Central memory CD4-positive, alpha-beta T cell (primary cell): Measurements from ENCODE around the gene TXNDC16.
"Not testable (repeated sequence)": the region's sequence is repeated elsewhere in the genome, so short reads cannot be mapped to it uniquely, and the experiment has no call there.

Experiments
- DNase-seq: peaks from one replicate; pipeline ENCODE4 v3.0.0; 2022

Gene TXNDC16

DNA sequence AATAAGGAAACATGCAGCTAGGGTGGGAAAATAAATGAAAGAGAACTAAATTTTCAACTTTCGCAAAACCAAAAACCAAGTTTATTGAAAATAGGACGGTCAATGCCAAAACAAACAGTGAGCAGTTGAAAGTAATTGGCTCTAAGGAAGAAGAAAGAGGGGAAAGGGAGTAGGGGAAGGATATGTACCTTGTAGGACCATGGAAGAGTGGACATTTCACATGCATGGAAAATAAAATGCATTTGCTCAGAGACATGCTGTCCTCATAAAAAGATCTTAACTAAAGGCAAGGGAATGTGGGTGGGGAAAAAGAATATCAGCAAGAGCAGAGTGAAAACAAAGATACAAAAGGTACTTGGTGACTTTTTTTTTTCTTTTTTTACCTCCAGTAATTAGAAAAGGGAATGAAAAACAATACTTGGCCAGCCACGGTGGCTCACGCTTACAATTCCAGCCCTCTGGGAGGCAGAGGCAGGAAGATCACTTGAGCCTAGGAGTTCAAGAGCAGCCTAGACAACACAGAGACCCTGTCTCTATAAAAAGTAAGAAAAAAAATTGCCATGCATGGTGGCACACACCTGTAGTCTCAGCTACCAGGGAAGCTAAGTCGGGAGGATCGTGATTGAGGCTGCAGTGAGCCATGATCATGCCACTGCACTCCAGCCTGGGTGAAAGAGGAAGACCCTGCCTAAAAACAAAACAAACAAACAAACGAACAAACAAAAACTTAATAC is 6.6 kb downstream of the TXNDC16 start:
- DNase-seq: no peak

DNA sequence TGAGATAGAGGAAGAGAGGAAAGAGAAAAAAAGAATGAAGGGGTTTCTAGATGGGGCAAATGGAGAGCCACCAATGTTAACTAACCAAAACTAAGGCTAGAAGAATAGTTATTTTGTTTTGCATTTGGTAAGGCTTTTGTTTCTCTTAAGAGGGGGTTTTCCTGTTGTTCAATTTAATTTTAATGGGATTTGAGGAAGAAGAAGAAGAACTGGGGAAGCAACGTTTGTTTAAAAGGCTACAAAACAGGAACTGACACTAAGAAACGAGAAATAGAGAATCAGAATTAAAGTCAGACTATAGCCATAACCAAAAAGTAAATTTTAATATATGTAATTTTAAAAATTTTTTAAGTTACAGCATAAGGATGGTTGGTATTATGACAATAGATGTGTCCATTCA is 13.7 kb downstream of the TXNDC16 start:
- DNase-seq: no peak

DNA sequence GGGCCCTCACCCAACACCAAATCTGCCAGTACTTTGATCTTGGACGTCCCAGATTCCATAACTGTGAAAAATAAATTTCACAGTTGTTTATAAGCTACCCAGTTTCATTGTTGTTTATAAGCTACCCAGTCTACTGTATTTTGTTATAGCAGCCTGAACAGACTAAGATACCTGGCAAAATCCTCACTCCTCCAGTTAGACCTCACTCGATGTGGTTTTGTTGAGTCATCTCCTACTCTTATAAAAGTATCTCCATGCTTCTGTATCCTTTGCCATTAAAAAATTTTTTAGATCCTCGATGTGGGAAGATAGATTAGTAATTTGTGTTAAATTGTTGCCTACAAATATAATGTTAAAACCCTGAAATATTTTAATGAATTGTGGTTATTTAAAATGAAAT is 16.0 kb downstream of the TXNDC16 start:
- no peak for DNase-seq

DNA sequence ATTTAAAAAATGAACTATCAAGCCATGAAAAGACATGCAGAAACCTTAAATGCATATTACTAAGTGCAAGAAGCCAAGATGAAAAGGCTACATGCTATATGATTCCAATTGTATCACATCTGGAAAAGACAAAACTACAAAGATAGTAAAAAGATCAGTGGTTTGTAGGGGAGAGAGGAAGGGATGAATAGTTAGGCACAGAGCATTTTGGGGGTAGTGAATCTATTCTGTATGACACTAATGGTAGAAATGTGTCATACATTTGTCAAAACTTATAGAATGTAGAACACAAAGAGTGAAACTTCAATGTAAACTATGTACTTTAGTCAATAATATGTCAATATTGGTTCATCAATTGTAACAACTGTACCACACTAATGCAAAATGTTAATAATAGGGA is 20.8 kb downstream of the TXNDC16 start:
- DNase-seq: no peak

DNA sequence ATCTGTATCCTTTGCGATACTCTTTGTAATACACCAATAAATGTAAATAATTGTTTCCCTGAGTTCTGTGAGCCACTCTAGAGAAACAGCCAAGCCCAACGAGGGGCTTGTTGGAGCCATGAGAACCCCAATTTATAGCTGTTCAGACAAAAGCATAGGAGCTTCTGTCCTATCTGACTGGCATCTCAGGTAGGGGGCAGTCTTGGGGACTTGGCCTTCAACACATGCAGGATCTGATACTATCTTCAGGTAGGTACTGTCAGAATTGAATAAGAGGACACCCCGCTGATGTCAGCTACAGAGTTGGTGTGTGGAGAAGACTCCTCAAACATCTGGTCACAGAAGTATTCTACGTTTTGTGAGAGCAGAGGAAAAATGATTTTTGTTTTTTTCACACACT is 25.3 kb downstream of the TXNDC16 start:
- DNase-seq: no peak

DNA sequence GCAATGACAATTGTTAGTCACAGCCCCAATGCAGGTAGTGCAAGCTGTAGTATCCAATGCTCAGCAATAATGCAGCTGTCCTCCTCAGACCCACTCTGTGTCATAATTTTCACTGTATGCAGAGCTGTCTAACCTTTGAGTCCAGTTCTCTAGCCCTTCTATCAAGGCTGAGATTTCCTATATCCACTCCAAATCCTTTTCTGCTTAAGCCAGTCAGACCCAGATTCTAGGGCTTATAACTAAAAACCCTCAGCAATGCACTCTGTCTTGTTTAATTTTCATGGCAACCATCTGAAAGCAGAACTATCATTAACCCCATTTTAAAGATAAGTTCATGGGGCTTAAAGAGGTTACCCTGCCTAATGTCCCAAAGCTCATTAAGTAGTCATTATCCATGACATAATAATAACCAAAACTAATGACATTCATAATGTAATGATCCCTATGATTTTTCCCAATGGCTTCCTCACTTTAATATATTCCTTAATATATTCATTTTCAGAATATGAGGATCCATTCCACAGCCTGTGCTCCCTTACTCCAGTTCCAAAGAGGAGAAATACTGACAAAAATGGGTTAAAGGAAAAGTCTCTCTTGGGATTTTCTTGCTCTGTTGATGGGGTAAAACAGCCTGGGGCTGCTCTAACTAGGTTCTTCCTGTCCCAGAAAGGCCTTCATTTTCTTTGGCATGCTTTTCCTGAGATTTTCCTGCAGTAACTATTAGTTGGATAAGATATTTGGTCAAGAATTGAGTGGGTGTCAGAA is 29.5 kb downstream of the TXNDC16 start:
- DNase-seq: no peak

DNA sequence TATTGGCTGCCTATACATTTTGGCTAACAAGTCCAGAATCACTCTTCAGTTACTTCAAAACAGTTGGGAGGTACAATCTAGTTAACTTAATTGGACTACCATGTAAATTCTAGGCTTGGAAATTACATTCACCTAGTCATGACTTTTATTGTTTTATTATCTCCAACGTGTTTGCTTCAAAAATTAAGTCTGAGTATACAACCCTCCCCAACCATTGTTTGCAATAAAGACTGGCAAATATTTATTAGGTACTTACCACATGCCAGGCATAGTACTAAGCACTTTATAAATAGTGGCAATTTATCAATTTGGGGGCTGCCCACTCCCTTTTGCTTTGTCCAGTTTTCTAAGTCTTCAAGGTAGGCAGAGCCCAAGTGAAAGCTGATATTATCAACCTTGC is 30.3 kb downstream of the TXNDC16 start:
- no peak for DNase-seq

DNA sequence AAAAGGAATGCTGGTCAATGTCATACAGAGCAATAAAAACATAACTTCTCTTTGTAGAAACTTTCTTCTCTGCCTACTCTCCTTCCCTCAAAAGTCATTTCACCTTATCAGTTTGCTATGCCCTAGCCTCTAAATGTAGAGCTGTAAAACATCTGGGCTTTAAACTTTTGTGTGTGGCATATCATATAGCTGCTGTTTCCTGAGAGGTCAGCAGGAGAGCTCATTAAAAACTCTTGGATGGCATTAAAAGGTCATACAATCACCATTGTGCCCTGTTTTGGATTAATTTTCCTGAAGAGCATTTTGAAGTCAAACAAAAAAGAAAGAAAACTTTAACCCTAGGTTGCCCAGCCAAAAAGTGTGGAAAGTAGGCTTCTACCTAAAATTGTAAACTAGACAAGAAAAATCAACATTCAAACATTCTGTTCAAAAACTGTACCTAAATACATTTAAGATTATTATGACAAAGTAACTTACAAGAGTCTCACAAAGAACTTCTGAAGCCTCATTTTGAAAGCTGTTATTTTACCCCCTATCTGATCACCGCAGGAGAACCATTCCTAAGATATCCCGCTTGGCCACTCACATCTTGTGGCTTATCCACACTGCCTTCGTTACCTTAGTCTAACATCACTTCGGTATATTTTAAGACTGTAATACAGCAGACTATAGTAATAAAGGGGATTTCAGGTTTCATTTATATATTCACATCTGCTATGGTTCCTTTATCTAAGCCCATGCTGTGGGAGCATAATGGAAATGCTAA is 38.1 kb downstream of the TXNDC16 start:
- no peak for DNase-seq

DNA sequence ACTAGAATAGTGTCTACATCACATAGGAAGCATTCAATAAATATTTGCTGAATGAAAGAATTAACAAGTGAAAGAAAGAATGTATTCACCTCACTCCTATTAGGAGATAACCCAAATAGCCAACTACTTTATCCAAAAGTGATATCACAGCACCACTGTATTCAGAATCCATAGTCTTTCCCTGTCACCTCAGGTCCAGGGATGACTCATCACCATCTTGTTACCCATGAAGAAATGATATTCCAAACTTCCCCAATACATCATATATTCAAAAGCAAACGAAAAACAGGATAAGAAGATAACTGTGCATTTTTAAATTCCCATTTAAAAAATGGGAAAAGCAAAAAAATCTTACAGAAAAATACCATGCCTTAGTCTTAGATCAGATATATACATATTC is 39.1 kb downstream of the TXNDC16 start:
- no peak for DNase-seq

DNA sequence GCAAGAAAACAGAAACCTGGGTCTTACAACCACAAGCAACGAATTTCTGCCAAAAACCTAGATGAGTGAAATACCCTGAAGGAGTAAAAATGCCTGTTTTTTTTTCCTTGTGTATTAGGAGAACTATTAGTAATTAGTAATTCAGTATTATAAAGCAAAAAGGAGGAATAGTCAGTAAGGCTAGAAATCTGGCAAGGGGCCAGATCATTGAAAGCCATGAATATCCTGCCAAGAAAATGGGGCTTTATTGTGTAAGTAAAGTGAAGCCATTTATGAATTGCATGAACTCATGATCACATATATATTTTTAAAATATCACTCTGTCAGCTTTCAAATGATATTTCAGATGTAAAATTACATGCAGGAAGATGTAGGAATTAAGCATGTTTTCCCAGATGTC is 57.9 kb downstream of the TXNDC16 start:
- DNase-seq: no peak

DNA sequence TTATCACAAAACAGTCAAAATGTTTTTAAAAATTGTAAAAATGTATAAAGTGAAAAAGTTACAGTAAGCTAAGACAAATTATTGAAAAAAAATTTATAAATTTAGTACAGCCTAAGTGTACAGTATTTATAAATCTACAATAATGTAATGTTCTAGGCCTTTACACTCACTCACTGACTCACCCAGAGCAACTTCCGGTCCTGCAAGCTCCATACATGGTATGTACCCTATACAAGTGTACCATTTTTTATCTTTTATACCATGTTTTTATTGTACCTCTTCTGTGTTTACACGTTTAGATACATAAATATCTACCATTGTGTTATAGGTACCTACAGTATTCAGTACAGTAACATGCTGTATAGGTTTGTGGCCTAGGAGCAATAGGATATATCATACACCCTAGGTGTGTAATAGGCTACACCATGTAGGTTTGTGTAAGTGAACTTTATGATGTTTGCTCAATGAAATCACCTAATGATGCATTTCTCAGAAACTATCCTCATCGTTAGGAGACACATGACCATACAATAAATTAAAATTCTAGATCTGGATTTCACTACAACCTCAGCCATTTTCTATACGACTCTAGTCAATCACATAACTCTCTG is 66.8 kb downstream of the TXNDC16 start:
- no peak for DNase-seq

DNA sequence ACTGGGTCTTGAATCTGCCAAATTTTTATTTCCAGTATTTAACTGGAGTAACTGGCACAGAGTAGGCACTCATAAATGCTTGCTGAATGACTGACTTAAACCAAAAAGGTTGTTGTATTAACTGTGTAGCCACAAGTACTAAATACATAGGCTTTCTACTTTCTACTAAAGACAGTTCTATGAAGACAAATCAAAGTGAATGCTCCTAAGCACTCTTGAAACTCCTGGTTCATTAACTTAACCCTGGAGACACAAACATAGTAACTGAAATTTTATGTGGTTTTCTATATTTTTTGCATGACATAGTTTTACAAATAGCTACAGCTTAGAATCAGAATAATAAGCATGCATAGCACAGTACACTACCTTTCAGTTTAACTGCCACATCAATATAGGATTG is 70.4 kb downstream of the TXNDC16 start:
- DNase-seq: no peak

DNA sequence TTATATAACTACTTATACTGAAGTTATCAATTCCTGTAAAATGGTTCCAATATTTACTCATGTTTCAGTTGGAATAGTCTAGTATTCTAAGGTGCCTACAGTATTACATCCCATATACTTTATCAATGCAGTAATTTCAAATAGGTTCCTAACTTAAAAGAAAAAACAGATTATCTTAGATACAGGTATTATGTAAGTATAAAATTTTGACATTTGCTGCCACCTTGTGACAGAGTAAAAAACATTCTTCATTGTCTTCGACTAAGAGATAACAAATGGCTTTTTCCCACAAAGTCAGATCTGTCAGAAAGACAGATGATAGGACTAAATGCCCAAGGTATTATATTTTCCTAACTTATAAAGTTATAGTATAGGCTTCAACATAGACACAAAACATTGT is 78.7 kb downstream of the TXNDC16 start:
- peak; percentile 43 for DNase-seq

DNA sequence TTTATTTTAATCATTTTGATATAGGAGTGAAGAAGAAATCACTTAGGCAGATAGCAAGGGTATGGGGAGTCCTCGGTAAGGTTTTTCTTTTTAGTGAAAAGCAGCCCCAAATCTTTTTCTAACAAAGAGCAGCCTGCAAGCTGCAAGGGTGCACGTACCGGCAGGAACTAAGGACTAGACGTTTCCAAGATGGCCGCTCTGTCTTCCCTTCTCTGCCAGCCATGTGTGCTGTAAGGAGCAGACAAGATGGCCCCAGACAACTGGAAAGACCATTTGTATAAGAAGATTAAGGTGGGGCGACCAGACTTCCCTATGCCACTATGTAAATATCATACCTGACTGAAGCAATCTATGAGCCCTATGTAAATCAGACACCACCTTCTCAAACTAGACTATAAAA is 79.6 kb downstream of the TXNDC16 start:
- DNase-seq: no peak

DNA sequence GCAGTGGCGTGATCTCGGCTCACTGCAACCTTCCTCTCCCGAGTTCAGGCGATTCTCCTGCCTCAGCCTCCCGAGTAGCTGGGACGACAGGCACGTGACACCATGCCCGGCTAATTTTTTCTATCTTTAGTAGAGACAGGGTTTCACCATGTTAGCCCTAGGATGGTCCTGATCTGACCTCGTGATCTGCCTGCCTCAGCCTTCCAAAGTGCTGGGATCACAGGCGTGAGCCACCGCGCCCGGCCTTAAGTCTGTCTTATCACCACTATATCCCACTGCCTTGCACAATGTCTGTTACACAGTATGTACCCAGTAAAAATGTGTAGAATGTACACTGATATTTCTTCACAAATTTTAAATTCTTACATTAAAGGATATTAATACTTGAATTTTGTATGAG is 80.1 kb downstream of the TXNDC16 start:
- not testable (repeated sequence) for DNase-seq

DNA sequence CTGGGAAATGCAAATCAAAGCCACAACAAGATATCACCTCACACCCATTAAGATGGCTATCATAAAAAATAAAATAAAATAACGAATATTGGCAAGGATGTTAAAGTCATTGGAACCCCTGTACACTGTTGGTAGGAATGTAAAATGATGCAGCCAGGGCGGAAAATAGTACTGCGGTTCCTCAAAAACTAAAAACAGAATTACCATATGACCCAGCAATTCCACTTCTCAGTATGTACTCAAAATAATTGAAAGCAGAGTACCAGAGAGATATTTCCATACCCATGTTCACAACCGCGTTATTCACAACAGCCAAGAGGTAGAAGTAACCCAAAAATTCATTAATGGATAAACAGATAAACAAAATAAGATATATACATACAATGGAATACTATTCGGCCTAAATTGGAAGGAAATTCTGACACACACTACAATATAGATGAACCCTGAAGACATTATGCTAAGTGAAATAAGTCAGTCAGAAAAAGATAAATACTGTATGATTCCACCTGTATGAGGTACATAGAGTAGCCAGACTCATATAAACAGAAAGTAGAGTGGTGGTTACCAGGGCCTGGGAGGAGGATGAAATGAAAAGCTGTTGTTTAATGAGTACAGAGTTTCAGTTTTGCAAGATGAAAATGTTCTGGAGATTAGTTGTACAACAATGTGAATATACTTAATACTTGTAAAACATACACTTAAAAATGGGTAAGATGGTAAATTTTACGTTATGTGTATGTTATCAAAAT is 84.6 kb downstream of the TXNDC16 start:
- DNase-seq: no peak

DNA sequence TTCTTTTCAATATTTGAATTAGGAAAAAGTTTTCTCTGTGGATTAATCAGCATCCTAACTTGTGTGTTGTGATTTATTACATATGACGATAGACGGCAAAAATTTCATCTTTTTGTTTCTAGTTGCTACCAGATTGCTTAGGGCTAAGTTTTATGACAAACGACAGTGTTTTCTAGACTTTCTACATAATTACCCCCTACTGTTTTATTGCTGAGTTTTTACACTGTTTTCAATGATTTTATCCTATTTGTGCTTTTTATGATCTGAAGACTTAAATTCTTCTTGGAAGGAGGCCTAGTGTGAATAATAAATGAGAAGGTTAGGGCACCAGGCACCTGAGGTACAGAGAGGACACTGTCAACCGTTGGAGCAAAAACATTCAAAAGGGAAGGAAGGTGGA is 88.1 kb downstream of the TXNDC16 start:
- DNase-seq: no peak

DNA sequence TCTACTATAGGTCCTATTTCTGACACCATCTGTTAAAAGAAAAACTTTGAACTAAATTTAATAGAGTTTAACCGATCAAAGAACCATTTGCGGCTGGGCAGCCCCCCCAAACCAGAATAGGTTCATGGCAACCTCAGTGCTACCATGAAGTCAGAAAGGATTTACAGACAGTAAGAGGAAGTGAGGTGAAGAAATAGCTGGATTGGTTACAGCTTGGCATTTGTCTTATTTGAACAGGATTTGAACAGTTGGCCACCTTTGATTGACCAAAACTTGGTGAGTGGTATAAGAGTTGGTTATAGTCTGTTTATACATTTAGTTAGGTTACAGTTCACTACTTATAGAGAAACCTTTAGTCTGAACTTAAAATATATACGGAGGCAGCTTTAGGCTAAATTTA is 88.9 kb downstream of the TXNDC16 start:
- no peak for DNase-seq

DNA sequence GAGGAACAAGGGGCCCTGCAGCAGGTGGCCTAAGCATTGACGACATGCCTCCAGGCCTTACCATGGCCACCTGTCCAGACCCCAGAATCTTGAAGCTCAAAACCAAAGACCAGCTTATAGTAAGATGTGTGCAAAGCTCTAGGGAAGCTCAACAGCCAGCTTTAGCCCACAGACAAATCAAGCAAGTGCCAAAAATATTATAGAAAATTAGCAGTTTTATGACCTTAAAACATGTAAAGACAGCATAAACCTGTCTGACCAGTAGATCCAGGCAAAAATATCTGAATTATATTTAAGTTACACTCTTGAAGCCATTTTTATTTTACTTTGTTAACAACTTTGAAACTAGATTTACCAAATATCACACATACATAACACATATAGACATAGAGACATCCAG is 90.6 kb downstream of the TXNDC16 start:
- no peak for DNase-seq

DNA sequence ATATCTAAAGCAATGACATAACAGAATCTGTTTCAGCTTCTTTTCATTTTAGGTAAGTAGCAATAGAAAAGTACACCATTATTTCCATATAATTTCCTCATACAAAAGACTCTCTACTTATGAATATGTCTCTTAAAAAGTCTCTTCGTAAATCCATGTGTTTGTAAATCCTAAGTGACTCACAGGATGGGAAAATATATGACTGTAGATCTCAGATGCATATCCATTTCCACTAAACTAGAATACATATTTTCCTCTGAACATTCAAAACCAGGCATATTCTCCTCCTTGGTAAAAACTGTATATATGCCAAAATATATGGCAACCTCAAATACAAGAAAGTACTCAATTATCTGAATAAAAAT is 93.6 kb downstream of the TXNDC16 start:
- DNase-seq: no peak

DNA sequence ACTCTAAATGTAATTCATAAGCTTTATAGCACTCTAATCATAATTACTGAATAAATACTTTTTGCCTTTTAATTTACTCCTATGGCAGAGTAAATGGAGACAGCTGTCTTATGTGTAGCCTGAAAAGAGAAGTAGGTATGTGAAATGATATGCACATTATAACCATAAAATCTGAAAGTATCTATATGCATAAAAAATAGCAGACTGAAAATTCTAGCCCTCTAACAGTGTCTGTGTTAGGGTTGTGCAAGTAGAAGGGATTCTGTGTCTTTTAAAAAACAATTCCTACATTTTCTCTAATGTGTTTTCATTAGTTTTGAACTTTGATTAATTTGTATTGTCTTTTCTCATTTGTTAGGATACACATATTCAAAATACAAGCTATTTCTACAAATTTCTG is 94.9 kb downstream of the TXNDC16 start:
- no peak for DNase-seq

DNA sequence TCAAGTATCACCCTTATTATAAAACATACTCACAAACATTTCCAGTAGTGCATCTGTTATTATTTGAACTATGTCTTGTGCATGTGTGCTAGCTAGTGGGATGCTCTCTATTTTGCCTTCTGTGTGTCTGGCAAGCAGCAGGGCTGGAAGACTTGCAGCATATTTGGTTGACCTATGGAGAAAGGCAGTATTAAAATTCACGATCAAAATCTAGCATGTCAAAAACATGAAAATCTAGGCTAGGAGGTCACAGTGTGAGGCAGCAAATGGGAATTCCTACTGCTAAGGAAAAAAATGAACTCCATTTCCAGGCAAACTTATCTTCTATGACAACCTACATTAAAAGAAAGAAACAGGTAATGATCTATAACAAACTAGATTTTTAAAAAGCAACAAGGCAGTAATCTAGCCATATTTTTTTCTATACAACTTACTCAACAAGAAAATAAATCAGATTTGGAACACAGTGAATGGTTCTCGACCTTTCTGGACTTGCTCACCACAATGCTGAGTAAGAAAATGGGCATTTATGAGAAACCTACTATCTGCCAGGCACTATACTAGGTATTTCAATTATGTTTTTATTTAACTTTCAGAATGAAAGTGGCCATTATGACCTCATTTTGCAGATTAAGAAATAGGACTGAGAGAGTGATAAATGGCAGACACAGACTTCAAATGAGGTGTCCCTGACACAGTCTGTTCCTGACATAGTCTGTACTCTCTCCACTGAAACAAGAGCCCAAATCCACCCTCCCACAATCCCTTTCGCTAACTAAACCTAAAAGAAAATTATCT is 96.8 kb downstream of the TXNDC16 start:
- DNase-seq: no peak
